ENCODE results near the gene BIRC6. TPM values are rescaled to one million over a fixed set of nuclear protein-coding genes. Genes with fewer than 3 reads are reported as not detected.
A peak's percentile ranks its signal among the peaks of the same experiment; 100 is the strongest.
"Not testable (repeated sequence)": the region's sequence is repeated elsewhere in the genome, so short reads cannot be mapped to it uniquely, and the experiment has no call there.

Gene BIRC6
- total RNA-seq, 1 donor = 211 TPM

DNA sequence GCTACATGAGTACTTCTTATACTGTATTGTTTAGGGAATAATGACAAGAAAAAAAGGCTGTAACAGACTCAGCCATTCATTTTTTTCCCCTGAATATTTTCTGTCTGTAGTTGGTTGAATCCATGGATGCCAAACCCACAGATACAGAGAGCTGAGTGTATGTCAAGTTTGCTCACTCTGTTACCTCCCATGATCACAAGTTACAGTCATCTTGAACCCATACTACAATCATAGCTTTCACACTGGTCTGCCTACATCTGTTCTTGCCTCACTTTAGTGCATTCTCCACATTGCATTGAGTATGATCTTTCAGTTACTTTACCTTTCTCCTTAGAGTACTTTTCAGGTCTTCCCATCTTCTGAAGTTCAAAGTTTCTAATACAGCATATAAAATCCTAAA, 94.0 kb downstream of the BIRC6 start:
- no peak overlapping the region for H3K4me3 ChIP-seq (ENCODE audit: low read depth, low read length)
- DNase-seq (ENCODE audit: low read depth) = no peak
- TF ChIP-seq, protein P1, sequence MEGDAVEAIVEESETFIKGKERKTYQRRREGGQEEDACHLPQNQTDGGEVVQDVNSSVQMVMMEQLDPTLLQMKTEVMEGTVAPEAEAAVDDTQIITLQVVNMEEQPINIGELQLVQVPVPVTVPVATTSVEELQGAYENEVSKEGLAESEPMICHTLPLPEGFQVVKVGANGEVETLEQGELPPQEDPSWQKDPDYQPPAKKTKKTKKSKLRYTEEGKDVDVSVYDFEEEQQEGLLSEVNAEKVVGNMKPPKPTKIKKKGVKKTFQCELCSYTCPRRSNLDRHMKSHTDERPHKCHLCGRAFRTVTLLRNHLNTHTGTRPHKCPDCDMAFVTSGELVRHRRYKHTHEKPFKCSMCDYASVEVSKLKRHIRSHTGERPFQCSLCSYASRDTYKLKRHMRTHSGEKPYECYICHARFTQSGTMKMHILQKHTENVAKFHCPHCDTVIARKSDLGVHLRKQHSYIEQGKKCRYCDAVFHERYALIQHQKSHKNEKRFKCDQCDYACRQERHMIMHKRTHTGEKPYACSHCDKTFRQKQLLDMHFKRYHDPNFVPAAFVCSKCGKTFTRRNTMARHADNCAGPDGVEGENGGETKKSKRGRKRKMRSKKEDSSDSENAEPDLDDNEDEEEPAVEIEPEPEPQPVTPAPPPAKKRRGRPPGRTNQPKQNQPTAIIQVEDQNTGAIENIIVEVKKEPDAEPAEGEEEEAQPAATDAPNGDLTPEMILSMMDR (IDR thresholded peaks at IDR 0.05; ENCODE audit: insufficient read depth, low read depth, low read length) = no peak

DNA sequence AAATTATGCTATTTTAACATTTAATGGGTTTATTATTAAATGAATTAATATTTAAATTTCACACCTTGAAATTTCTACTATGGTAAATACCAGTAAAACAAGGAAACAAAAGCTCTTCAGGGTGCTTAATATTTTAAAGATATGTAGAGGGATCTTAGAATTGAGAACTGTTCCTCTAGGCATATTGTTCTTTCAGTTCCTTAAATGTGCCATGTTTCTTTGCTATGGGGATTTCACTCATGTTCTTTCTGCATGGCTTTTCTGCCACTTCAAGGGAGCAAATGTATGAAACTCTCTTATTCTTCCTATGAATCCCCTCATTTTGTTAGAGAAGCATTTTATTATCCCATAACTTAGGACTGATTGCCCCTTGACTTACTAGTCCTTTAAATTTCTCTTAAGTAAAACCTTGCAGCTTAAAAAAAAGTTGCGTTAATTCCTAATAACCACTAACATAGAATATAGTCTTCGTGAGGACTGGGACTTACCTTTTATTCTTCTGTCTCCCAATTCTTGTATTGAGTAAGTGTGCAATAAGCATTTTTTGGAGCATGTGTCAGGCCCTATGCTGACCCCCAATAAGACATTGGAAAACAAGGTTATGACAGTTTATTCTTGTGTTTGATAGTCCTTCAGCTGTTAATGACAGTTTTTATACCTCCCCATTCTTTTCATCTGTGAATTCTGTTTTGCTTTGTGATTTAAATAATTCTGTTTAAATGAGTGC, 95.7 kb downstream of the BIRC6 start:
- no peak overlapping the region for H3K4me3 ChIP-seq (ENCODE audit: low read depth, low read length)
- TF ChIP-seq, protein P1 (IDR thresholded peaks at IDR 0.05; ENCODE audit: insufficient read depth, low read depth, low read length) = no peak
- DNase-seq (ENCODE audit: low read depth) = no peak

DNA sequence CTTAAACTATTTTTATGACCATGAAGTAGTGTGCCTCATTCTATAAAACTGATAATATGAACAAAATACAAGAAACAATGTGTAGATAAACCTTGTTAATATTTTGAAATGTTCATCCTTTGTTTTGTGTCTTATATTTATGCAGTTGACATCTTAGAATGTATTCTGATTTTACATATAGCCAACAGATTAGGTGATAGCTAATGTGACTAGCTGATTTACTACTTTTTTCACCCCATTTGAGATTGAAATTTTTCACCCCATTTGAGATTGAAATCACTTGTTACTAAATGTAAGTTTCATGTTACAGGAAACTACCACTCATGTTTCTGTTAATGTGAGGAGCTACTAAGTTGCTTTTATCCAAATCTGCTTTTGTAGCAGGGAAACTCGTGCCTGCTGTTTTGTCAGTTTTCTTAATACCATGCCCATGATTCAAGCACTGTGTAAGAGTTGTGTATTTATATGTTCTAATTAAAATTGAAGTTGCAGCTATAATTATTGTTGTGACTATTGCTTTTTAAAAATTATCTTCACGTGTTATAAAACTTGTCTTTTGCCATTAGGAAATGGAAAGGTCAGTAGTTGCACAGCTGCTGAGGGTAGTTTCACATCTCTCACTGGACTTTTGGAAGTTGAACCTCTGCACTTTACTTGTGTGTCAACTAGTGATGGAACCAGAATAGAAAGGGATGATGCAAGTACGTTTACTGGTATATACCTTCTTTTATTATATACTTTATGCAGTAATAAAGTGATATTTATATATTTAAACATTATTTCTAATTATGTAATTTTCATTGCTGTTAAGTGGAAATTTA, 96.6 kb downstream of the BIRC6 start:
- TF ChIP-seq, protein P1 (IDR thresholded peaks at IDR 0.05; ENCODE audit: insufficient read depth, low read depth, low read length) = no peak
- peak; percentile 32 for DNase-seq (ENCODE audit: low read depth)
- H3K4me3 ChIP-seq (ENCODE audit: low read depth, low read length) = no peak overlapping the region

DNA sequence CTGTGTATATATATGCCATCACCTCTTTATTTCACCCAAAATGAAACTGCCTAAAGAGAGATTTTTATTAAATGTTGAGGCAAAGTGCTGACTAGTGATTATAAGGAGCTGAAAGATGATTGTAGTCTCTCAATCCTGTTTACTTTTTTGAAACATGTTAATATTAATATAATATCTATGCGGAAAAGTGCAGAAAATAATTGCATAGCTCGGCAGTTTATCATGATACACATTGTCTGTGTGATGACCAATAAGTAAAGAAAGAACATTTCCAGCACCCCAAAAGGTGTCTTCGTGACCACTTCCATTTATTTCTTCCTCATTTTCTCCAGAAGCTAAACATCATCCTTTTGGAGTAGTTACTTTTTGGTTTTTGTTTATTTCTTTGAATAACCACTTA, 99.0 kb downstream of the BIRC6 start:
- TF ChIP-seq, protein P1 (IDR thresholded peaks at IDR 0.05; ENCODE audit: insufficient read depth, low read depth, low read length) = no peak
- no peak overlapping the region for H3K4me3 ChIP-seq (ENCODE audit: low read depth, low read length)
- DNase-seq (ENCODE audit: low read depth) = no peak

DNA sequence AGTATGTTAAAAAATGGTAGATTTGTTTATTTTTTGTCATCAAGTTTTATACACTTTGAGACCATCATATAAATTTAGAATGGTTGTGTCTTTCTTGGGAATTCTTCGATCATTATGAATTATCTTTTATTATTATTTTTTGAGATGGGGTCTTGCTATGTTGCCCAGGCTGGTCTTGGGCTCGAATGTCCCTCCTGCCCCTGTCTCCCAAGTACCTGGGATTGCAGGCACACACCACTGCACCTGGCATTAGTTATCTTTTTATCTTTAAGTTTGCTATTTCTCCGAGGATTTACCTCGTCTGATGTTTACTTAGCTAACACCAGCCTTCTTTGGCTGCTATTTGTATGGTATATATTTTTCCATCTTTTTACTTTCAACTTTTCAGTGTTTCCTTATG, 100.0 kb downstream of the BIRC6 start:
- TF ChIP-seq, protein P1 (IDR thresholded peaks at IDR 0.05; ENCODE audit: insufficient read depth, low read depth, low read length) = no peak
- no peak for DNase-seq (ENCODE audit: low read depth)
- H3K4me3 ChIP-seq (ENCODE audit: low read depth, low read length) = no peak overlapping the region

DNA sequence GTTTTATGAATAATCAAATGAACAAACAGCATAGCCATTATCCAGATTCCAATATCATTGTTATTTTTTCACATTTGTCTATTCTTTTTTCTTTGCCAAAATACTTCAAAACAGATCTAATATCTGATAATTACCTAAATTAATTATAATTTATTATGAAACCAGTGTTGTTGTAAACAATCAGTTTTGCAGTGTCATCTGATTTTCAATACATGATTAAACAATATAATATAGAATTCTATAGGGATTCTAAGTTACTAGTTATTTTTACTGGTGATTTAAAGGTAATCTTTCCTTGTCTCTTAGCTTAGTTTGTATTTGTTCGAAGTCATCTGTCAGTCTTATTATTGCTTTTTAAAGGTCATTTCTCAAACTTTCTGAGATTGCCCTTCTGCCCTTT, 101.0 kb downstream of the BIRC6 start:
- DNase-seq (ENCODE audit: low read depth) = no peak
- H3K4me3 ChIP-seq (ENCODE audit: low read depth, low read length) = no peak overlapping the region
- TF ChIP-seq, protein P1 (IDR thresholded peaks at IDR 0.05; ENCODE audit: insufficient read depth, low read depth, low read length) = no peak

DNA sequence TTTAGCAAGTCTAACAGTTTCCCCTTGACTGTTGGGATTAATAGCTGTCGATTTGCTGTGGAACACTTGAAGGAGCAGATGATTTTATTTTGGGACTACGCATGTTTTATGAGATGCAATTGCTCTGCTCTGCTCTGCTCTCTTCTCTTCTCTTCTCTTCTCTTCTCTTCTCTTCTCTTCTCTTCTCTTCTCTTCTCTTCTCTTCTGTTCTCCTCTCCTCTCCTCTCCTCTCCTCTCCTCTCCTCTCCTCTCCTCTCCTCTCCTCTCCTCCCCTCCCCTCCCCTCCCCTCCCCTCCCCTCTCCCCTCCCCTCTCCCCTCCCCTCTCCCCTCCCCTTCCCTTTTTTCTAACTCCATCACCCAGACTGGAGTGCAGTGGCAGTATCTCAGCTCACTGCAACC, 104.0 kb downstream of the BIRC6 start:
- H3K4me3 ChIP-seq (ENCODE audit: low read depth, low read length) = not testable (repeated sequence)

More for the DNA sequence above, 104.0 kb downstream of the BIRC6 start:
- not testable (repeated sequence) for DNase-seq (ENCODE audit: low read depth)
